GM10266 (cell line): ENCODE data around the gene ZRANB3.

ENCODE experiments used
- DNase-seq: peaks from one replicate; pipeline ENCODE4 v3.0.0; 2012; ENCODE audit errors: extremely low spot score
- TF ChIP-seq, protein P1 (sequence below): IDR thresholded peaks from 2 replicates; pipeline ENCODE4 v1.5.1; 2012; ENCODE audit warnings: mild to moderate bottlenecking, low read depth; ENCODE audit not compliant: control insufficient read depth, insufficient read depth; ENCODE audit errors: missing control alignments

ZRANB3 gene

DNA sequence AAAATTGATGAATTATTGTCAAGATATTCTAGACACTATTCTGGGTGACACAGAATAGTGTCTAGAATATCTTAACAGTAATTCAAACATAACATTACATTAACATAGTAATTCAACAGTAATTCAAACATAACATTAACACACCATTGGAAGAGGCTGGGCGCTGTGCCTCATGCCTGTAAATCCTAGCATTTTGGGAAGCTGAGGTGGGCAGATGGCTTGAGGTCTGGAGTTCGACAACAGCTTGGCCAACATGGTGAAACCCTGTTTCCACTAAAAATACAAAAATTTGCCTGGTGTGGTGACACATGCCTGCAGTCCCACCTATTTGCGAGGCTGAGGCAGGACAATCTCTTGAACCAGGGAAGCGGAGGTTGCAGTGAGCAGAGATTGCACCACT, 195.8 kb downstream of the ZRANB3 start:
- TF ChIP-seq, protein P1, sequence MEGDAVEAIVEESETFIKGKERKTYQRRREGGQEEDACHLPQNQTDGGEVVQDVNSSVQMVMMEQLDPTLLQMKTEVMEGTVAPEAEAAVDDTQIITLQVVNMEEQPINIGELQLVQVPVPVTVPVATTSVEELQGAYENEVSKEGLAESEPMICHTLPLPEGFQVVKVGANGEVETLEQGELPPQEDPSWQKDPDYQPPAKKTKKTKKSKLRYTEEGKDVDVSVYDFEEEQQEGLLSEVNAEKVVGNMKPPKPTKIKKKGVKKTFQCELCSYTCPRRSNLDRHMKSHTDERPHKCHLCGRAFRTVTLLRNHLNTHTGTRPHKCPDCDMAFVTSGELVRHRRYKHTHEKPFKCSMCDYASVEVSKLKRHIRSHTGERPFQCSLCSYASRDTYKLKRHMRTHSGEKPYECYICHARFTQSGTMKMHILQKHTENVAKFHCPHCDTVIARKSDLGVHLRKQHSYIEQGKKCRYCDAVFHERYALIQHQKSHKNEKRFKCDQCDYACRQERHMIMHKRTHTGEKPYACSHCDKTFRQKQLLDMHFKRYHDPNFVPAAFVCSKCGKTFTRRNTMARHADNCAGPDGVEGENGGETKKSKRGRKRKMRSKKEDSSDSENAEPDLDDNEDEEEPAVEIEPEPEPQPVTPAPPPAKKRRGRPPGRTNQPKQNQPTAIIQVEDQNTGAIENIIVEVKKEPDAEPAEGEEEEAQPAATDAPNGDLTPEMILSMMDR: no peak
- DNase-seq: no peak

DNA sequence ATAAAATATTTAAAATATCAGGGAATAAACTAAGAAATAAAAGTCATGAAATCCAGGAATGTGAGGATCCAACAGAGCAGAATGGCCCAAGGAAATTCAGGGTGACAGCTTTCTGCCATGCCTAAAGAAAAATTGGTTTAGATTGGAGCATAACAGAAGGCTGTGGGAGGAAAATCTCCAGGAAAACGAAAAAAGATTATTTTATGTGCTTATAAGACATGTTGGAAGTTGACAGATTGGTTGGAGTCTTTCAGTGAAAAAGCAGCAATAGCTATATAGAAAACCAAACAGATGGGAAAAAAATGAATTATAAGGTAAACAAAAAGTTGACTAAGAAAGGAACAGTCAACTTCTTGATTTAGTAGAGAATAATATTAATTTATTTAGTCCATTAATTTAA, 203.9 kb downstream of the ZRANB3 start:
- TF ChIP-seq, protein P1: no peak
- DNase-seq: no peak

DNA sequence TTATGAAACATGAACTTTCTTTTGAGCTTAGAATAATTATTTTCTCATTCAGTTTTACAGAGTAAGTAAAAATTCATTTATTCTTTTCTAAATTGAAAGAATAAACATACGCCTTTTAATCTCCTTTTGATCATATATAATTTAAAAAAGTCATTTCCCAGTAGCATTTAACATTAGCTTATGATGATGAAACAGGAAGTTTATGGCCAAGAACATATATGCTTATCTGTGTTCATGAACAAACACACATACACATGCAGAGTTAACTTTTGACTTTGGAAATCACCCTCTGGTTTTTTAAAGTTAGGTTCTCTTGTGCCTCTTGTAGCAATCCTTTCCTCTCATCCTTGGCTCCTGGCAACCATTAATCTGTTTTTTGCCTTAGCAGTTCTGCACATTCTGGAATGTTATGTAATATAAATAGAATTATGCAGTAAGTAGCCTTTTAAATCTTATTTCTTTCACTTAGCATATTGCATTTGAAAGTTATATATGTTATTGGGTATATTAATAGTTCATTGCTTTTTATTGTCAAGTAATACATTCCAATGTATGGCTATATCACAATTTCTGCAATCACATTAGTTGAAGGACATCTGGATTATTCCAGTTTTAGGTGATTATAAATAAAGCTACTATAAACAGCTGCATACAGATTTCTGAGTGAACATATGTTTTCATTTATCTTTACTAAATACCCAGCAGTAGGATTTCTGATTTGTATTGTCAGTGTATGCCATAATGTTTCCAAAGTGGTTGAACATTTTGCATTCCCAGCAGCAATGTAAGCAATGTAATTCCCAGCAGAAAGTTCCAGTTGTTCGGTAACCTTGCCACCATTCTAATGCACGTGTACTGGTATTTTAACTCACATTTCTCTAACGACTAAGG, 210.3 kb downstream of the ZRANB3 start:
- TF ChIP-seq, protein P1: no peak
- DNase-seq: no peak

DNA sequence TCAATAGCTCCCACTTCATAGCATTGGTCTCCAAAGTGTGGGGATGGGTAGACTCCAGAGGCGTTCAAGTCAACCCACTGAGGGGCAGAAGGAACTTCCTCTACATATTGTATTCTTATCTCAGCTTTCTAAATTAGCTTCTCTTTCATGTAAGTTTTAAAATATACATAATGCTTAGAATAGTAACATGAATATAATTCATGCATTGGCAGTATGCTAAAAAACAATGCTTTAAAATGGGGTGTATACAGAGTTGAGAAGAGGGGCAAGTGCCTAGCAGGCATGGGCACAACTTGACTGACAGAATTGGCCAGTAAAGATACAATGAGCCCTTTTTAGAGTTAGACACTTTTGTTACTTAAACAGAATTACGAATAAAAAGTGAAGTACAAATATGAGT, 212.2 kb downstream of the ZRANB3 start:
- DNase-seq: no peak
- TF ChIP-seq, protein P1: no peak

DNA sequence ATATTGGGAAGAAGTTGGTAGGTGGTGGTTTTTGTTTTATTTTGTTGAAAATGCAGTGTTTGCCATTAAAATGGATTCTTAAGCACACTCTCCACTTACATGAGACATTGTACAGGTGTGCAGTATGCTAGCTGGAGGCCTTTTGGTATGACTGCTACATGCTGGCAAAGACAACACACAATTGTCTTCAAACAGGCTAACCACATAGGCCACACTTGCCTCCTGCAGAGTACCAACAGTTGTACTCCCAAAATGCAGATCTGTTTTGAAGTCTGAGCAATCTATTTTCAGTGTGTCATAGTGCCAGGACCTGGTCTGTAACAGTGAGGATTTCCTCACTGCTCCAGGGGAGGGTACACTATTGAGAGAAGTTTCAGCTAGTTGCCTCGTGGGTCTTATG, 213.6 kb downstream of the ZRANB3 start:
- TF ChIP-seq, protein P1: no peak
- DNase-seq: no peak

DNA sequence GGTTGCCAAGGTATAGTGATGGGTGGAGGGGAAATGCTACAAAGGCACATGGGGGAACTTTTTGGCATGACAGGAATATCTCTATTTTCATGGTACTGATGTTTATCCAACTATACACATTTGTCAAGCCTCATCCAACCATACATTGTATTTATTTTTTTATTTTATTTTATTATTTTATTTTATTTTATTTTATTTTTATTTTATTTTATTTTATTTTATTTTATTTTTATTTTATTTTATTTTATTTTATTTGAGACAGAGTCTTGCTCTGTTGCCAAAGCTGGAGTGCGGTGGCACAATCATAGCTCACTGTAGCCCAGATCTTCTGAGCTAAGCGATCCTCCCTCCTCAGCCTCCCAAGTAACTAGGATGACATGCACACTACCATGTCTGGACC, 219.1 kb downstream of the ZRANB3 start:
- no peak for DNase-seq
- TF ChIP-seq, protein P1: no peak

DNA sequence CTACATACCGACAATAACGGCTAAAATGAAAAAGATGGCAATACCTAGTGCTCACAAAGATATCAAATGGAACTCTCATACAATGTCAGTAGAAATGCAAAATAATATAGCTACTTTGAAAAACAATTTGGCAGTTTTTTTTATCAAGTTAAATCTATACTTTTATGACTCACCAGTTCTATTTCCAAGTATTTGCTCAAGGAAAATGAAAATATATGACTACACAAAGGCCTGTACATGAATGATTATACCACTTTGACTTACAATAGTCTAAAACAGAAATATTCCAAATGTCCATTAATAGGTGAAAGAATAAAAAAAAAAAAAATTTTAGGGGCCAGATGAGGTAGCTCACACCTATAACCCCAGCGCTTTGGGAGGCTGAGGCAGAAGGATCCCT, 219.8 kb downstream of the ZRANB3 start:
- no peak for DNase-seq
- TF ChIP-seq, protein P1: no peak
